IMR-90 (cell line): ENCODE data around the gene SNRPD2.

ENCODE experiments used
- BHLHE40 ChIP-seq: fragments of 150-350 bp; IDR thresholded peaks from 2 replicates; pipeline ENCODE4 v1.6.1; 2016; ENCODE audit warnings: mild to moderate bottlenecking, low read depth, low read length
- CHD1 ChIP-seq: IDR thresholded peaks from 2 replicates; pipeline ENCODE4 v1.6.1; 2012; ENCODE audit warnings: low read depth, low read length, improper control_type of control experiment
- MAFK ChIP-seq: IDR thresholded peaks from 2 replicates; pipeline ENCODE4 v1.6.1; 2012; ENCODE audit warnings: low read depth, low read length, improper control_type of control experiment
- MAZ ChIP-seq: IDR thresholded peaks from 2 replicates; pipeline ENCODE4 v1.6.1; 2012; ENCODE audit warnings: low read depth, mild to moderate bottlenecking, low read length, improper control_type of control experiment, moderate library complexity, borderline replicate concordance
- MXI1 ChIP-seq: IDR thresholded peaks from 2 replicates; pipeline ENCODE4 v1.6.1; 2012; ENCODE audit warnings: low read depth, mild to moderate bottlenecking, low read length, moderate library complexity, borderline replicate concordance
- NFE2L2 ChIP-seq: fragments of 150-350 bp; IDR thresholded peaks from 2 replicates; pipeline ENCODE4 v1.6.1; 2016; ENCODE audit warnings: low read depth, mild to moderate bottlenecking, low read length
- POLR2A ChIP-seq: IDR thresholded peaks from 2 replicates; pipeline ENCODE4 v1.6.1; 2012; ENCODE audit warnings: mild to moderate bottlenecking, low read depth, low read length
- RAD21 ChIP-seq: IDR thresholded peaks from 2 replicates; pipeline ENCODE4 v1.6.1; 2012; ENCODE audit warnings: low read length, improper control_type of control experiment
- RCOR1 ChIP-seq: IDR thresholded peaks from 2 replicates; pipeline ENCODE4 v1.6.1; 2012; ENCODE audit warnings: mild to moderate bottlenecking, low read length, improper control_type of control experiment; ENCODE audit not compliant: insufficient replicate concordance
- RFX5 ChIP-seq: IDR thresholded peaks from 2 replicates; pipeline ENCODE4 v1.8.0; 2012; ENCODE audit warnings: low read depth, mild to moderate bottlenecking, low read length, moderate library complexity
- SMC3 ChIP-seq: fragments of 150-350 bp; IDR thresholded peaks from 2 replicates; pipeline ENCODE4 v1.6.1; 2016; ENCODE audit warnings: low read depth, mild to moderate bottlenecking, antibody characterized with exemption, low read length, moderate library complexity
- TF ChIP-seq, protein P1 (sequence below): conservative IDR thresholded peaks from 2 replicates; pipeline ENCODE4 v1.5.1; 2012; ENCODE audit warnings: mild to moderate bottlenecking, low read depth, low read length, improper control_type of control experiment
- TF ChIP-seq, protein P2 (sequence below): fragments of 150-350 bp; IDR thresholded peaks from 2 replicates; pipeline ENCODE4 v1.6.1; 2017; ENCODE audit warnings: mild to moderate bottlenecking, antibody characterized with exemption, low read length, low read depth

DNA sequence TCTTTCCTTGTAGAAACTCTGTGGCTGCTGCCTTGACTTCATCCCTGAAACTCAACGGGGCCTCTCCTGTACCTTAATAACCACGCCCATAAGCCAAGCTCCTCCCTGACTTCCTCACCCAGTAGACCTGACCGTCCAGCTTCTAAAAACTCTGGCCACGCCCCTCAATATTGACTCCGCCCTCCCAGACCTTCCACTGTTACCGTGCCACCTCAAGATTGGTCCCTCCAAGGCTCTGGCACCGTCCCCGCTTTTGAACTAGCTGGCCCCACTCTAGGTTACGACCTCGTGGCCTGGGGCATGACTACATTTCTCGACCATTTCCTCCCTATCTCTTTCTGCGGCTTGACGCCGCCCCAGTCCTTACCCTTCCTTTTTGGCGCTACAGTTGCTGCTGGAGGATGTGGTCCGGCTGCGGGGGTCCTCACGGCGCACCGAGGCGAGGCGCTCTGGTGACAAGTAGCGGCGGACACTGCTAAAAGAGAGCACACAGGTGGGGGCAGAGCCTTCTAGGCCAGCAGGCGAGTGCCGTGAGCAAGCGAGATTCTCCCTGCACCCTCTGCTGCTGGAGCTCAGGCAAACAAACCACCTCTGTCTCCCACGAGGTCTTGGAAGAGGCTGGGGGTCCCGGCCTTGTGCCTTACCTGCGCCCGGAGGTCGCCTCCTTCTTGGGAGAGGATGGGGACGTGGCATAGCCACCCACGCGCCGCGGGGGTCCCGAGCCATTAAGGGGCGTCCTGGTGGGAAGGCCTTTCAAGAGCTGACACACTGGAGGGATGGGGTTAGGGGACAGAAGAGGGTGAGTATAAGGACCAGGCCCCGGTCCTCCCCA is 50.3 kb downstream of the SNRPD2 start:
- no peak for TF ChIP-seq CHD1
- TF ChIP-seq, protein P1, sequence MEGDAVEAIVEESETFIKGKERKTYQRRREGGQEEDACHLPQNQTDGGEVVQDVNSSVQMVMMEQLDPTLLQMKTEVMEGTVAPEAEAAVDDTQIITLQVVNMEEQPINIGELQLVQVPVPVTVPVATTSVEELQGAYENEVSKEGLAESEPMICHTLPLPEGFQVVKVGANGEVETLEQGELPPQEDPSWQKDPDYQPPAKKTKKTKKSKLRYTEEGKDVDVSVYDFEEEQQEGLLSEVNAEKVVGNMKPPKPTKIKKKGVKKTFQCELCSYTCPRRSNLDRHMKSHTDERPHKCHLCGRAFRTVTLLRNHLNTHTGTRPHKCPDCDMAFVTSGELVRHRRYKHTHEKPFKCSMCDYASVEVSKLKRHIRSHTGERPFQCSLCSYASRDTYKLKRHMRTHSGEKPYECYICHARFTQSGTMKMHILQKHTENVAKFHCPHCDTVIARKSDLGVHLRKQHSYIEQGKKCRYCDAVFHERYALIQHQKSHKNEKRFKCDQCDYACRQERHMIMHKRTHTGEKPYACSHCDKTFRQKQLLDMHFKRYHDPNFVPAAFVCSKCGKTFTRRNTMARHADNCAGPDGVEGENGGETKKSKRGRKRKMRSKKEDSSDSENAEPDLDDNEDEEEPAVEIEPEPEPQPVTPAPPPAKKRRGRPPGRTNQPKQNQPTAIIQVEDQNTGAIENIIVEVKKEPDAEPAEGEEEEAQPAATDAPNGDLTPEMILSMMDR, result no peak
- no peak for TF ChIP-seq POLR2A
- no peak for TF ChIP-seq RCOR1
- no peak for TF ChIP-seq MAFK
- no peak for TF ChIP-seq RAD21
- no peak for TF ChIP-seq MXI1
- no peak for TF ChIP-seq SMC3
- no peak for TF ChIP-seq NFE2L2
- TF ChIP-seq BHLHE40, result no peak
- TF ChIP-seq, protein P2, sequence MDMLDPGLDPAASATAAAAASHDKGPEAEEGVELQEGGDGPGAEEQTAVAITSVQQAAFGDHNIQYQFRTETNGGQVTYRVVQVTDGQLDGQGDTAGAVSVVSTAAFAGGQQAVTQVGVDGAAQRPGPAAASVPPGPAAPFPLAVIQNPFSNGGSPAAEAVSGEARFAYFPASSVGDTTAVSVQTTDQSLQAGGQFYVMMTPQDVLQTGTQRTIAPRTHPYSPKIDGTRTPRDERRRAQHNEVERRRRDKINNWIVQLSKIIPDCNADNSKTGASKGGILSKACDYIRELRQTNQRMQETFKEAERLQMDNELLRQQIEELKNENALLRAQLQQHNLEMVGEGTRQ, result no peak
- TF ChIP-seq RFX5, result no peak
- TF ChIP-seq MAZ, result no peak
